Nephron (organoid): Measurements from ENCODE around the gene ARID5B.
A peak's percentile ranks its signal among the peaks of the same experiment; 100 is the strongest.

Experiments
- H3K27ac Mint-ChIP-seq, 3 experiments: 2 replicates each; pipeline ENCODE4 v1.8.0; 2020; ENCODE audit warnings: mixed read lengths in 3 of 3, mild to moderate bottlenecking in 2 of 3, moderate library complexity in 1 of 3
- H3K27me3 Mint-ChIP-seq: 2 replicates; pipeline ENCODE4 v1.8.0; 2021; ENCODE audit warnings: low read depth, mild to moderate bottlenecking, moderate library complexity, mixed read lengths
- H3K36me3 Mint-ChIP-seq: 2 replicates; pipeline ENCODE4 v1.8.0; 2020; ENCODE audit warnings: low read depth, mixed read lengths
- H3K4me1 Mint-ChIP-seq: 2 replicates; pipeline ENCODE4 v1.8.0; 2020; ENCODE audit warnings: mixed read lengths
- H3K4me3 Mint-ChIP-seq, 3 experiments: 2 replicates each; pipeline ENCODE4 v1.8.0; 2020; ENCODE audit warnings: mild to moderate bottlenecking in 3 of 3, mixed read lengths in 3 of 3, moderate library complexity in 2 of 3
- H3K9me3 Mint-ChIP-seq: 2 replicates; pipeline ENCODE4 v1.8.0; 2020; ENCODE audit warnings: mixed read lengths
- CTCF ChIP-seq, 3 experiments: fragments of 200-600 bp; sonication (generic); IDR thresholded peaks; one replicate each; pipeline ENCODE4 v1.5.0; 2021; ENCODE audit warnings: antibody characterized with exemption in 3 of 3; ENCODE audit not compliant: unreplicated experiment in 3 of 3

ARID5B gene

GRCh38 chr10:61963669-61964058 is 62.2 kb downstream of the ARID5B start:
- TF ChIP-seq CTCF (IDR thresholded peaks at IDR 0.05; ENCODE audit: unreplicated experiment in 3 of 3): no peak
- H3K4me1 Mint-ChIP-seq: peaks cover 57% of the 10 kb centered on the region
- H3K4me3 Mint-ChIP-seq: peak overlapping the region; percentile 56 to 66 (median 60)
- H3K9me3 Mint-ChIP-seq: no peaks in the 10 kb centered on the region
- H3K27ac Mint-ChIP-seq: peak overlapping the region; percentile 92 to 96 (median 92)
- H3K27me3 Mint-ChIP-seq: no peaks in the 10 kb centered on the region
- peaks cover 46% of the 10 kb centered on the region for H3K36me3 Mint-ChIP-seq

- peaks cover 61% of the 10 kb centered on the region for H3K4me1 Mint-ChIP-seq
- no peaks in the 10 kb centered on the region for H3K27me3 Mint-ChIP-seq
These were observed 62.7 kb downstream of the ARID5B start for GRCh38 chr10:61964059-61964709.

GRCh38 chr10:61964949-61965702 is 63.6 kb downstream of the ARID5B start:
- H3K9me3 Mint-ChIP-seq: no peaks in the 10 kb centered on the region
- no peak for TF ChIP-seq CTCF (IDR thresholded peaks at IDR 0.05; ENCODE audit: unreplicated experiment in 3 of 3)
- H3K36me3 Mint-ChIP-seq: peaks cover 43% of the 10 kb centered on the region
- no peaks in the 10 kb centered on the region for H3K27me3 Mint-ChIP-seq
- peak overlapping the region; percentile 92 to 96 (median 92) for H3K27ac Mint-ChIP-seq
- H3K4me3 Mint-ChIP-seq: no peak overlapping the region
- H3K4me1 Mint-ChIP-seq: peaks cover 71% of the 10 kb centered on the region

More at GRCh38 chr10:61964059-61964709, 62.7 kb downstream of the ARID5B start:
- Mint-ChIP-seq H3K9me3 (no peaks in the 10 kb centered on the region), H3K27ac (peak overlapping the region; percentile 92 to 96 (median 92)), H3K36me3 (peaks cover 45% of the 10 kb centered on the region), H3K4me3 (peak overlapping the region; percentile 56 to 66 (median 60))
- no peak for TF ChIP-seq CTCF (IDR thresholded peaks at IDR 0.05; ENCODE audit: unreplicated experiment in 3 of 3)

DNA sequence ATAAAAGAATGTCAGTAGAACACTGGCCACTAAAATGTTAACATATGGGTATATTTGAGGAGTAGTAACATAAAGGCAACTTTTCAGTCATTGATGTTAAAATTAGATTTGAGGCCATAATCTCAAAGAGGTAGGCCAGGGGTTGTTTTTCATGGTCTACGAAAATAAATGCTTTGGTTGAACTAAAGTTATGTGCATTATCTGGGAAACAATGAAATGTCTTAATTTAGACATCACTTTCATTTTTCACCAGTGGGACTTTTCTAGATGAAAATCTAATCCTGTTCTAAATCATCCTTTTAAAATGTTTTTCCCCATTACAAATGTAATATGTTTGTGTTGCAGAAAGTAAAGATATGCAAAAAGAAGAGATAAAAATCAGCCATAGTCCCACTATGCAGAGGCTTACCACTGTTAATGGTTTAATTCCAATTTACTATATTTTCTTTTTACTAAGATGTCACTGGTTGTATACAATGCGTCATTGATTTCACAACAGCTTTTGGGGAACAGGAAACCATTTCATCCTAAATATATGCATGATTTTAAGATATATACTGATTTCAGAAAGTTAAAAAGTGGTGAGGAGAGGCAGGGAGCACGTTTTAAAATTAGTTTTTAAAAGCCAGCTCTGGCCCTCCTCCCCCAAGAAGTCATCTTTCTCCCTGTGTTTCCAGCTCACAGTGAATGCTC is 64.3 kb downstream of the ARID5B start:
- Mint-ChIP-seq H3K9me3 (no peaks in the 10 kb centered on the region), H3K27ac (peak overlapping the region; percentile 95 to 96 (median 96)), H3K27me3 (no peaks in the 10 kb centered on the region), H3K36me3 (peaks cover 43% of the 10 kb centered on the region), H3K4me3 (no peak overlapping the region), H3K4me1 (peaks cover 78% of the 10 kb centered on the region)
- no peak for TF ChIP-seq CTCF (IDR thresholded peaks at IDR 0.05; ENCODE audit: unreplicated experiment in 3 of 3)

GRCh38 chr10:61967298-61967697 is 65.8 kb downstream of the ARID5B start:
- no peaks in the 10 kb centered on the region for H3K9me3 Mint-ChIP-seq
- H3K4me1 Mint-ChIP-seq: peaks cover 83% of the 10 kb centered on the region
- no peaks in the 10 kb centered on the region for H3K27me3 Mint-ChIP-seq
- TF ChIP-seq CTCF (IDR thresholded peaks at IDR 0.05; ENCODE audit: unreplicated experiment in 3 of 3): no peak
- H3K4me3 Mint-ChIP-seq: no peak overlapping the region
- peaks cover 41% of the 10 kb centered on the region for H3K36me3 Mint-ChIP-seq
- peak overlapping the region; percentile 95 to 96 (median 96) for H3K27ac Mint-ChIP-seq
